Stimulated activated CD4-positive, alpha-beta T cell treated with anti-CD3 and anti-CD28 coated beads, Interleukin-15, amount 100 ng/mL, for 1 hour (primary cell): Measurements from ENCODE around the gene NAV2.

ENCODE experiments used
- DNase-seq, 2 donors: peaks; one replicate each; pipeline ENCODE4 v3.0.0-alpha.2; 2020; ENCODE audit warnings: low read depth in 1 of 2, low spot score in 1 of 2

The NAV2 gene

GRCh38 chr11:19829109-19829837 lies 116.6 kb downstream of the NAV2 start:
- no peak for DNase-seq

- DNase-seq: no peak
These were observed 119.6 kb downstream of the NAV2 start for GRCh38 chr11:19832086-19832750.

- no peak for DNase-seq
These were observed 120.3 kb downstream of the NAV2 start for GRCh38 chr11:19832901-19833300.

GRCh38 chr11:19834771-19835170 lies 122.1 kb downstream of the NAV2 start:
- no peak for DNase-seq

GRCh38 chr11:19836666-19837065 lies 124.0 kb downstream of the NAV2 start:
- no peak for DNase-seq

- no peak for DNase-seq
These were observed 126.5 kb downstream of the NAV2 start for GRCh38 chr11:19838994-19839768.

GRCh38 chr11:19840961-19841360 lies 128.3 kb downstream of the NAV2 start:
- no peak for DNase-seq

- DNase-seq: no peak
These were observed 129.9 kb downstream of the NAV2 start for GRCh38 chr11:19842505-19842904.

- no peak for DNase-seq
These were observed 130.4 kb downstream of the NAV2 start for GRCh38 chr11:19843079-19843478.

- no peak for DNase-seq
These were observed 131.4 kb downstream of the NAV2 start for GRCh38 chr11:19844012-19844411.

GRCh38 chr11:19844806-19845205 lies 132.2 kb downstream of the NAV2 start:
- DNase-seq: no peak

- no peak for DNase-seq
These were observed 133.0 kb downstream of the NAV2 start for GRCh38 chr11:19845626-19846025.

- no peak for DNase-seq
These were observed 134.1 kb downstream of the NAV2 start for GRCh38 chr11:19846654-19847305.

GRCh38 chr11:19848219-19848618 lies 135.6 kb downstream of the NAV2 start:
- DNase-seq: no peak

- DNase-seq: no peak
These were observed 136.6 kb downstream of the NAV2 start for GRCh38 chr11:19849107-19849789.

GRCh38 chr11:19849947-19850593 lies 137.4 kb downstream of the NAV2 start:
- no peak for DNase-seq

GRCh38 chr11:19852288-19852687 lies 139.7 kb downstream of the NAV2 start:
- no peak for DNase-seq

- no peak for DNase-seq
These were observed 140.4 kb downstream of the NAV2 start for GRCh38 chr11:19853016-19853415.

GRCh38 chr11:19853920-19854319 lies 141.3 kb downstream of the NAV2 start:
- no peak for DNase-seq

GRCh38 chr11:19861171-19861570 lies 148.5 kb downstream of the NAV2 start:
- DNase-seq: no peak
